PC-3 (cell line): ENCODE measurements around the gene UBXN6. TPM values are rescaled to one million over a fixed set of nuclear protein-coding genes. Genes with fewer than 3 reads are reported as not detected.

Experiments used
- ATAC-seq: fragments of 200-7000 bp; cut with Tn5 transposase; 2 replicates; pipeline ENCODE4 v1.9.1; 2020; ENCODE audit warnings: mild to moderate bottlenecking, moderate library complexity
- BruUV-seq: library from RNA; stranded (reverse); fragments of 400-500 nt; replicated peaks from 2 replicates; lab custom pipeline; 2021; lab: Mats Ljungman, UMichigan
- CTCF ChIA-PET: fragments of 300-600 bp; sonication (Branson Sonifier 250); formaldehyde crosslinking; loops from one replicate; lab custom pipeline; 2022; ENCODE audit warnings: antibody characterized with exemption; lab: Charles Lee
- POLR2A ChIA-PET: fragments of 300-600 bp; sonication (Branson Sonifier 250); formaldehyde crosslinking; loops from one replicate; lab custom pipeline; 2022; ENCODE audit warnings: antibody characterized with exemption; ENCODE audit not compliant: unreplicated experiment; lab: Charles Lee
- DNase-seq: peaks from one replicate; pipeline ENCODE4 v3.0.0-alpha.2; 2015
- H2AFZ ChIP-seq: fragments of 300-600 bp; sonication (generic); 2 replicates; pipeline ENCODE4 v1.6.0; 2016; ENCODE audit warnings: antibody characterized with exemption, low read length
- H3F3A ChIP-seq: fragments of 300-600 bp; sonication (generic); one replicate; pipeline ENCODE4 v1.6.0; 2017; ENCODE audit warnings: antibody characterized with exemption, low read length, control low read depth, mild to moderate bottlenecking; ENCODE audit not compliant: unreplicated experiment
- H3K27ac ChIP-seq: fragments of 300-600 bp; sonication (generic); 2 replicates; pipeline ENCODE4 v1.5.1; 2016; ENCODE audit warnings: mild to moderate bottlenecking, low read length
- H3K27me3 ChIP-seq: fragments of 300-600 bp; sonication (generic); 2 replicates; pipeline ENCODE4 v1.6.1; 2016; ENCODE audit warnings: low read length, mixed read lengths
- H3K36me3 ChIP-seq: fragments of 300-600 bp; sonication (generic); 2 replicates; pipeline ENCODE4 v1.6.1; 2016; ENCODE audit warnings: low read depth, mixed run types, low read length, mixed read lengths
- H3K4me1 ChIP-seq: fragments of 300-600 bp; sonication (generic); 2 replicates; pipeline ENCODE4 v1.5.1; 2016; ENCODE audit warnings: low read length; ENCODE audit not compliant: insufficient read depth
- H3K4me2 ChIP-seq: fragments of 300-600 bp; sonication (generic); 2 replicates; pipeline ENCODE4 v1.6.0; 2016; ENCODE audit warnings: low read length
- H3K4me3 ChIP-seq: fragments of 300-600 bp; sonication (generic); 2 replicates; pipeline ENCODE4 v1.5.1; 2016; ENCODE audit warnings: mild to moderate bottlenecking, low read length, mixed read lengths
- H3K79me2 ChIP-seq: fragments of 300-600 bp; sonication (generic); 2 replicates; pipeline ENCODE4 v1.6.1; 2017; ENCODE audit warnings: low read length, mixed read lengths
- H3K9ac ChIP-seq: fragments of 300-600 bp; sonication (generic); 2 replicates; pipeline ENCODE4 v1.6.0; 2016; ENCODE audit warnings: mild to moderate bottlenecking, low read length
- H3K9me2 ChIP-seq: fragments of 300-600 bp; sonication (generic); replicated peaks from 2 replicates; pipeline ENCODE4 v1.6.1; 2016; ENCODE audit warnings: mixed run types, low read length, mixed read lengths
- H3K9me3 ChIP-seq: fragments of 300-600 bp; sonication (generic); 2 replicates; pipeline ENCODE4 v1.6.1; 2016; ENCODE audit warnings: low read length, mixed read lengths
- H4K20me1 ChIP-seq: fragments of 300-600 bp; sonication (generic); 2 replicates; pipeline ENCODE4 v1.6.1; 2016; ENCODE audit warnings: low read length, mixed read lengths
- CTCF ChIP-seq: fragments of 300-600 bp; sonication (generic); conservative IDR thresholded peaks from 2 replicates; pipeline ENCODE4 v1.5.1; 2017; ENCODE audit warnings: antibody characterized with exemption, low read depth, mild to moderate bottlenecking, low read length
- EZH2 ChIP-seq: fragments of 300-600 bp; sonication (generic); IDR thresholded peaks from one replicate; pipeline ENCODE4 v1.6.1; 2017; ENCODE audit warnings: antibody characterized with exemption, mild to moderate bottlenecking, low read length; ENCODE audit not compliant: unreplicated experiment
- EZH2phosphoT487 ChIP-seq: fragments of 300-600 bp; sonication (generic); IDR thresholded peaks from 2 replicates; pipeline ENCODE4 v1.6.1; 2018; ENCODE audit warnings: mild to moderate bottlenecking, antibody characterized with exemption, low read length, borderline replicate concordance
- intact Hi-C: fragments of 100-400 bp; cut with micrococcal nuclease; formaldehyde crosslinking; loops from 2 replicates; pipeline ENCODE4 v1.9.0; 2023
- total RNA-seq: library from RNA; depleted of rRNA; stranded (reverse); fragments of >200 nt; gene quantifications from 2 replicates; pipeline ENCODE4 v1.2.3, GENCODE V29; 2014

Gene UBXN6
- total RNA-seq, 1 experiment from 2014 or later = 64.0 TPM

GRCh38 chr19:4439243-4439642 is 18.4 kb downstream of the UBXN6 start:
- Histone ChIP-seq H3K27ac (no peak overlapping the region), H3K36me3 (no peaks in the 10 kb centered on the region; the same call in 1 of the 2 replicates), H4K20me1 (no peaks in the 10 kb centered on the region), H3K27me3 (no peaks in the 10 kb centered on the region), H3K4me3 (no peak overlapping the region), H2AFZ (no peak overlapping the region), H3K9me2 (no peaks in the 10 kb centered on the region), H3K79me2 (no peaks in the 10 kb centered on the region), H3K4me2 (no peak overlapping the region), H3K4me1 (no peaks in the 10 kb centered on the region), H3K9me3 (no peaks in the 10 kb centered on the region), H3F3A (no peaks in the 10 kb centered on the region), H3K9ac (no peak overlapping the region)
- no peak for TF ChIP-seq EZH2
- no peak for TF ChIP-seq EZH2phosphoT487
- no peak for TF ChIP-seq CTCF
- no TSS peak for BruUV-seq
- ATAC-seq (no peak), DNase-seq (no peak)
- intact Hi-C loops = no loop called here
- POLR2A ChIA-PET = no interaction called here
- CTCF ChIA-PET = no interaction called here

GRCh38 chr19:4437103-4437502 is 20.5 kb downstream of the UBXN6 start:
- H3K9ac ChIP-seq = no peak overlapping the region
- no peaks in the 10 kb centered on the region for H4K20me1 ChIP-seq
- no peak overlapping the region for H3K27ac ChIP-seq
- no peaks in the 10 kb centered on the region for H3K9me2 ChIP-seq
- DNase-seq (no peak), ATAC-seq (no peak)
- BruUV-seq = no TSS peak
- H2AFZ ChIP-seq = no peak overlapping the region
- H3K4me3 ChIP-seq = no peak overlapping the region
- H3K27me3 ChIP-seq = no peaks in the 10 kb centered on the region
- no peak overlapping the region for H3K4me2 ChIP-seq
- H3K79me2 ChIP-seq = no peaks in the 10 kb centered on the region
- no peaks in the 10 kb centered on the region for H3F3A ChIP-seq
- no peaks in the 10 kb centered on the region for H3K4me1 ChIP-seq
- TF ChIP-seq EZH2 = no peak
- no peak for TF ChIP-seq EZH2phosphoT487
- no peak for TF ChIP-seq CTCF
- no peaks in the 10 kb centered on the region; the same call in 1 of the 2 replicates for H3K36me3 ChIP-seq
- H3K9me3 ChIP-seq = no peaks in the 10 kb centered on the region
- ChIA-PET CTCF (no interaction called here), POLR2A (no interaction called here)
- intact Hi-C loops = no loop called here

GRCh38 chr19:4436231-4436630 is 21.4 kb downstream of the UBXN6 start:
- no peaks in the 10 kb centered on the region for H3K9me3 ChIP-seq
- TF ChIP-seq EZH2phosphoT487 = no peak
- TF ChIP-seq EZH2 = no peak
- no peak for TF ChIP-seq CTCF
- ATAC-seq = no peak
- intact Hi-C loops = no loop called here
- no peaks in the 10 kb centered on the region for H3F3A ChIP-seq
- no peaks in the 10 kb centered on the region for H4K20me1 ChIP-seq
- no peak overlapping the region for H3K4me3 ChIP-seq
- POLR2A ChIA-PET = no interaction called here
- CTCF ChIA-PET = no interaction called here
- no peak overlapping the region for H3K4me2 ChIP-seq
- H3K36me3 ChIP-seq = no peaks in the 10 kb centered on the region; the same call in 1 of the 2 replicates
- DNase-seq = no peak
- no peaks in the 10 kb centered on the region for H3K4me1 ChIP-seq
- no TSS peak for BruUV-seq
- no peaks in the 10 kb centered on the region for H3K79me2 ChIP-seq
- H3K9ac ChIP-seq = no peak overlapping the region
- H3K27me3 ChIP-seq = no peaks in the 10 kb centered on the region
- H3K9me2 ChIP-seq = no peaks in the 10 kb centered on the region
- H2AFZ ChIP-seq = no peak overlapping the region
- no peak overlapping the region for H3K27ac ChIP-seq
